ENCODE data around the gene TTC3. TPM values are rescaled to one million over a fixed set of nuclear protein-coding genes. Genes with fewer than 3 reads are reported as not detected.
A peak's percentile ranks its signal among the peaks of the same experiment; 100 is the strongest.

TTC3 gene
- total and polyA plus RNA-seq, 2 of the 13 experiments (the other 11 are each of a cell fraction or from before 2014, with no cell fraction given) = 55.7 to 108 TPM

DNA sequence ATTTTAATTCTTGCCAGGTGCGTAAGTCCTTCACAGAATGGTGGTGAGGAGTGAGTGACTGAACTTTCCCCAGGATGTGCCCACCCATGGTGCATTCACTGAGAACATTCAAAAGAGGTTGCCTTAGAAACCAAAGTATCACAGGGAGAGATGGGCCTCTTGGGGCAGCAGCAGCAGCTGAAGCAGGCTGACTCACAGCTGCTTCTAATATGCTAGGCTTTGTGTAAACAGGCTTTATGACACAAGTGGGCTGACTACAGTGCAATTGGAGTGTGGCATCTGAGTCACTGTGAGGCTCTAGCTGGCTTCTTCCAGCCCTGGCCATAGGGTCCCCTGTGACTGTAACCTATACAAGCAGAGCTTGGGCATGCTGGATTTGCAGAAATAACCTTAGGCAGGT lies 12.8 kb upstream of the TTC3 start (continued):
- TF ChIP-seq SNAI1 (CRISPR knock-in tag; IDR thresholded peaks at IDR 0.05; ENCODE audit: borderline replicate concordance) (no peak), ZNF550 (CRISPR knock-in tag; IDR thresholded peaks at IDR 0.05; ENCODE audit: borderline replicate concordance) (no peak), ZMYM2 (CRISPR knock-in tag; IDR thresholded peaks at IDR 0.05) (no peak), HNRNPL (IDR thresholded peaks at IDR 0.05; ENCODE audit: low read depth, low read length) (no peak), ZNF792 (CRISPR knock-in tag; IDR thresholded peaks at IDR 0.05) (peak; percentile 45; the same call in 1 of the 2 replicates), IKZF4 (CRISPR knock-in tag; IDR thresholded peaks at IDR 0.05; ENCODE audit: borderline replicate concordance, low read depth, not compliant biosample characterization) (no peak), ZNF839 (CRISPR knock-in tag; IDR thresholded peaks at IDR 0.05; ENCODE audit: borderline replicate concordance) (no peak), YEATS2 (CRISPR knock-in tag; IDR thresholded peaks at IDR 0.05; ENCODE audit: borderline replicate concordance) (no peak), CENPX (CRISPR knock-in tag; IDR thresholded peaks at IDR 0.05) (no peak), CEBPB (IDR thresholded peaks at IDR 0.05; ENCODE audit: borderline replicate concordance, low read depth, low read length) (peak; percentile 65; the same call in 1 of the 2 replicates), ZNF598 (CRISPR knock-in tag; IDR thresholded peaks at IDR 0.05; ENCODE audit: borderline replicate concordance) (no peak), ZNF235 (CRISPR knock-in tag; IDR thresholded peaks at IDR 0.05; ENCODE audit: borderline replicate concordance) (no peak)
- TF ChIP-seq, protein P1, sequence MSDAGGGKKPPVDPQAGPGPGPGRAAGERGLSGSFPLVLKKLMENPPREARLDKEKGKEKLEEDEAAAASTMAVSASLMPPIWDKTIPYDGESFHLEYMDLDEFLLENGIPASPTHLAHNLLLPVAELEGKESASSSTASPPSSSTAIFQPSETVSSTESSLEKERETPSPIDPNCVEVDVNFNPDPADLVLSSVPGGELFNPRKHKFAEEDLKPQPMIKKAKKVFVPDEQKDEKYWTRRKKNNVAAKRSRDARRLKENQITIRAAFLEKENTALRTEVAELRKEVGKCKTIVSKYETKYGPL (CRISPR knock-in tag; IDR thresholded peaks at IDR 0.05) = no peak
- TF ChIP-seq, protein P2, sequence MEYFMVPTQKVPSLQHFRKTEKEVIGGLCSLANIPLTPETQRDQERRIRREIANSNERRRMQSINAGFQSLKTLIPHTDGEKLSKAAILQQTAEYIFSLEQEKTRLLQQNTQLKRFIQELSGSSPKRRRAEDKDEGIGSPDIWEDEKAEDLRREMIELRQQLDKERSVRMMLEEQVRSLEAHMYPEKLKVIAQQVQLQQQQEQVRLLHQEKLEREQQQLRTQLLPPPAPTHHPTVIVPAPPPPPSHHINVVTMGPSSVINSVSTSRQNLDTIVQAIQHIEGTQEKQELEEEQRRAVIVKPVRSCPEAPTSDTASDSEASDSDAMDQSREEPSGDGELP (IDR thresholded peaks at IDR 0.05; ENCODE audit: borderline replicate concordance, low read depth) = peak; percentile 95
- TF ChIP-seq, protein P3, sequence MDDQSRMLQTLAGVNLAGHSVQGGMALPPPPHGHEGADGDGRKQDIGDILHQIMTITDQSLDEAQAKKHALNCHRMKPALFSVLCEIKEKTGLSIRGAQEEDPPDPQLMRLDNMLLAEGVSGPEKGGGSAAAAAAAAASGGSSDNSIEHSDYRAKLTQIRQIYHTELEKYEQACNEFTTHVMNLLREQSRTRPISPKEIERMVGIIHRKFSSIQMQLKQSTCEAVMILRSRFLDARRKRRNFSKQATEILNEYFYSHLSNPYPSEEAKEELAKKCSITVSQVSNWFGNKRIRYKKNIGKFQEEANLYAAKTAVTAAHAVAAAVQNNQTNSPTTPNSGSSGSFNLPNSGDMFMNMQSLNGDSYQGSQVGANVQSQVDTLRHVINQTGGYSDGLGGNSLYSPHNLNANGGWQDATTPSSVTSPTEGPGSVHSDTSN (CRISPR knock-in tag; IDR thresholded peaks at IDR 0.05; ENCODE audit: borderline replicate concordance) = no peak
- TF ChIP-seq, protein P4, sequence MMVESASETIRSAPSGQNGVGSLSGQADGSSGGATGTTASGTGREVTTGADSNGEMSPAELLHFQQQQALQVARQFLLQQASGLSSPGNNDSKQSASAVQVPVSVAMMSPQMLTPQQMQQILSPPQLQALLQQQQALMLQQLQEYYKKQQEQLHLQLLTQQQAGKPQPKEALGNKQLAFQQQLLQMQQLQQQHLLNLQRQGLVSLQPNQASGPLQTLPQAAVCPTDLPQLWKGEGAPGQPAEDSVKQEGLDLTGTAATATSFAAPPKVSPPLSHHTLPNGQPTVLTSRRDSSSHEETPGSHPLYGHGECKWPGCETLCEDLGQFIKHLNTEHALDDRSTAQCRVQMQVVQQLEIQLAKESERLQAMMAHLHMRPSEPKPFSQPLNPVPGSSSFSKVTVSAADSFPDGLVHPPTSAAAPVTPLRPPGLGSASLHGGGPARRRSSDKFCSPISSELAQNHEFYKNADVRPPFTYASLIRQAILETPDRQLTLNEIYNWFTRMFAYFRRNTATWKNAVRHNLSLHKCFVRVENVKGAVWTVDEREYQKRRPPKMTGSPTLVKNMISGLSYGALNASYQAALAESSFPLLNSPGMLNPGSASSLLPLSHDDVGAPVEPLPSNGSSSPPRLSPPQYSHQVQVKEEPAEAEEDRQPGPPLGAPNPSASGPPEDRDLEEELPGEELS (CRISPR knock-in tag; IDR thresholded peaks at IDR 0.05) = peak; percentile 54; the same call in 1 of the 2 replicates
- TF ChIP-seq, protein P5, sequence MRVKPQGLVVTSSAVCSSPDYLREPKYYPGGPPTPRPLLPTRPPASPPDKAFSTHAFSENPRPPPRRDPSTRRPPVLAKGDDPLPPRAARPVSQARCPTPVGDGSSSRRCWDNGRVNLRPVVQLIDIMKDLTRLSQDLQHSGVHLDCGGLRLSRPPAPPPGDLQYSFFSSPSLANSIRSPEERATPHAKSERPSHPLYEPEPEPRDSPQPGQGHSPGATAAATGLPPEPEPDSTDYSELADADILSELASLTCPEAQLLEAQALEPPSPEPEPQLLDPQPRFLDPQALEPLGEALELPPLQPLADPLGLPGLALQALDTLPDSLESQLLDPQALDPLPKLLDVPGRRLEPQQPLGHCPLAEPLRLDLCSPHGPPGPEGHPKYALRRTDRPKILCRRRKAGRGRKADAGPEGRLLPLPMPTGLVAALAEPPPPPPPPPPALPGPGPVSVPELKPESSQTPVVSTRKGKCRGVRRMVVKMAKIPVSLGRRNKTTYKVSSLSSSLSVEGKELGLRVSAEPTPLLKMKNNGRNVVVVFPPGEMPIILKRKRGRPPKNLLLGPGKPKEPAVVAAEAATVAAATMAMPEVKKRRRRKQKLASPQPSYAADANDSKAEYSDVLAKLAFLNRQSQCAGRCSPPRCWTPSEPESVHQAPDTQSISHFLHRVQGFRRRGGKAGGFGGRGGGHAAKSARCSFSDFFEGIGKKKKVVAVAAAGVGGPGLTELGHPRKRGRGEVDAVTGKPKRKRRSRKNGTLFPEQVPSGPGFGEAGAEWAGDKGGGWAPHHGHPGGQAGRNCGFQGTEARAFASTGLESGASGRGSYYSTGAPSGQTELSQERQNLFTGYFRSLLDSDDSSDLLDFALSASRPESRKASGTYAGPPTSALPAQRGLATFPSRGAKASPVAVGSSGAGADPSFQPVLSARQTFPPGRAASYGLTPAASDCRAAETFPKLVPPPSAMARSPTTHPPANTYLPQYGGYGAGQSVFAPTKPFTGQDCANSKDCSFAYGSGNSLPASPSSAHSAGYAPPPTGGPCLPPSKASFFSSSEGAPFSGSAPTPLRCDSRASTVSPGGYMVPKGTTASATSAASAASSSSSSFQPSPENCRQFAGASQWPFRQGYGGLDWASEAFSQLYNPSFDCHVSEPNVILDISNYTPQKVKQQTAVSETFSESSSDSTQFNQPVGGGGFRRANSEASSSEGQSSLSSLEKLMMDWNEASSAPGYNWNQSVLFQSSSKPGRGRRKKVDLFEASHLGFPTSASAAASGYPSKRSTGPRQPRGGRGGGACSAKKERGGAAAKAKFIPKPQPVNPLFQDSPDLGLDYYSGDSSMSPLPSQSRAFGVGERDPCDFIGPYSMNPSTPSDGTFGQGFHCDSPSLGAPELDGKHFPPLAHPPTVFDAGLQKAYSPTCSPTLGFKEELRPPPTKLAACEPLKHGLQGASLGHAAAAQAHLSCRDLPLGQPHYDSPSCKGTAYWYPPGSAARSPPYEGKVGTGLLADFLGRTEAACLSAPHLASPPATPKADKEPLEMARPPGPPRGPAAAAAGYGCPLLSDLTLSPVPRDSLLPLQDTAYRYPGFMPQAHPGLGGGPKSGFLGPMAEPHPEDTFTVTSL (CRISPR knock-in tag; IDR thresholded peaks at IDR 0.05; ENCODE audit: borderline replicate concordance) = no peak
- TF ChIP-seq, protein P6, sequence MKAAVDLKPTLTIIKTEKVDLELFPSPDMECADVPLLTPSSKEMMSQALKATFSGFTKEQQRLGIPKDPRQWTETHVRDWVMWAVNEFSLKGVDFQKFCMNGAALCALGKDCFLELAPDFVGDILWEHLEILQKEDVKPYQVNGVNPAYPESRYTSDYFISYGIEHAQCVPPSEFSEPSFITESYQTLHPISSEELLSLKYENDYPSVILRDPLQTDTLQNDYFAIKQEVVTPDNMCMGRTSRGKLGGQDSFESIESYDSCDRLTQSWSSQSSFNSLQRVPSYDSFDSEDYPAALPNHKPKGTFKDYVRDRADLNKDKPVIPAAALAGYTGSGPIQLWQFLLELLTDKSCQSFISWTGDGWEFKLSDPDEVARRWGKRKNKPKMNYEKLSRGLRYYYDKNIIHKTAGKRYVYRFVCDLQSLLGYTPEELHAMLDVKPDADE (CRISPR knock-in tag; IDR thresholded peaks at IDR 0.05) = no peak

All from HepG2 (cell line).